HepG2 (cell line): ENCODE results near the gene SNPH. TPM values are rescaled to one million over a fixed set of nuclear protein-coding genes. Genes with fewer than 3 reads are reported as not detected.

Experiments used
- ATAC-seq: fragments of 200-7000 bp; cut with Tn5 transposase; 3 replicates; pipeline ENCODE4 v1.9.1; 2020; ENCODE audit warnings: mild to moderate bottlenecking, moderate library complexity
- BruUV-seq: library from RNA; stranded (reverse); fragments of 400-500 nt; replicated peaks from 2 replicates; lab custom pipeline; 2021; lab: Mats Ljungman, UMichigan
- CTCF ChIA-PET: fragments of 300-600 bp; formaldehyde crosslinking; extraction: SDS; loops from one replicate; lab custom pipeline; 2021; ENCODE audit warnings: low total read pairs, inconsistent platforms, low intra/inter-chr PET ratio; lab: Yijun Ruan, JAX
- POLR2A ChIA-PET: fragments of 350-600 bp; sonication (Branson Sonifier 250); formaldehyde crosslinking; loops from one replicate; lab custom pipeline; 2020; ENCODE audit warnings: antibody characterized with exemption, inconsistent platforms; lab: Yijun Ruan, JAX
- DNase-seq: peaks from one replicate; pipeline ENCODE4 v3.0.0-alpha.2; 2015; ENCODE audit warnings: low spot score
- FAIRE-seq: peaks from 3 replicates; lab custom pipeline; 2011; peaks lifted over from hg19 to GRCh38; lab: Jason Lieb, UNC
- H2AFZ ChIP-seq: one replicate; pipeline ENCODE4 v1.6.1; 2011; ENCODE audit warnings: low read length, inconsistent platforms
- H3K27ac ChIP-seq: fragments of 300-600 bp; 3 replicates; pipeline ENCODE4 v1.8.0; 2011; ENCODE audit warnings: mixed run types, mild to moderate bottlenecking, mixed read lengths, low read length, inconsistent platforms; ENCODE audit not compliant: insufficient read depth; ENCODE audit errors: extremely low read length
- H3K27me3 ChIP-seq, 2 experiments: fragments of 200-600 bp in 1 of 2; 2 replicates in 1 of 2; 3 replicates in 1 of 2; pipeline versions ENCODE4 v1.6.0 to v1.8.0; 2011; ENCODE audit warnings: low read length in 2 of 2, mild to moderate bottlenecking in 2 of 2, moderate library complexity in 2 of 2, inconsistent platforms in 1 of 2; ENCODE audit not compliant: insufficient read depth in 2 of 2, control insufficient read depth in 1 of 2
- H3K36me3 ChIP-seq, 2 experiments: fragments of 200-600 bp in 1 of 2; replicated peaks in 1 of 2; 2 replicates in 1 of 2; 3 replicates in 1 of 2; pipeline versions ENCODE4 v1.5.1 to v1.8.0; 2011; ENCODE audit warnings: low read length in 2 of 2, inconsistent platforms in 1 of 2; ENCODE audit not compliant: insufficient read depth in 2 of 2, control insufficient read depth in 1 of 2
- H3K4me1 ChIP-seq: 2 replicates; pipeline ENCODE4 v1.5.1; 2012; ENCODE audit warnings: low read length, inconsistent platforms; ENCODE audit not compliant: insufficient read depth
- H3K4me2 ChIP-seq: 2 replicates; pipeline ENCODE4 v1.6.0; 2011; ENCODE audit warnings: low read depth, low read length, inconsistent platforms
- H3K4me3 ChIP-seq, 3 experiments: fragments of 200-600 bp in 1 of 3; sonication (generic), shearing (Covaris generic) in 1 of 3; replicated peaks in 1 of 3; 2 replicates each; pipeline ENCODE4 v1.5.1; 2011 to 2016; ENCODE audit warnings: low read length in 3 of 3, inconsistent platforms in 2 of 3, low read depth in 2 of 3, mild to moderate bottlenecking in 2 of 3, control low read depth in 1 of 3, mixed read lengths in 1 of 3; ENCODE audit not compliant: insufficient read depth in 1 of 3
- H3K79me2 ChIP-seq: one replicate; pipeline ENCODE4 v1.6.1; 2011; ENCODE audit warnings: low read length, inconsistent platforms; ENCODE audit not compliant: insufficient read depth
- H3K9ac ChIP-seq: 2 replicates; pipeline ENCODE4 v1.6.0; 2011; ENCODE audit warnings: mild to moderate bottlenecking, low read depth, low read length, inconsistent platforms; ENCODE audit not compliant: insufficient read depth
- H3K9me3 ChIP-seq: 2 replicates; pipeline ENCODE4 v1.5.1; 2012; ENCODE audit warnings: mild to moderate bottlenecking, low read length
- H4K20me1 ChIP-seq: 2 replicates; pipeline ENCODE4 v1.6.0; 2011; ENCODE audit warnings: inconsistent platforms, mild to moderate bottlenecking, low read length, moderate library complexity; ENCODE audit not compliant: insufficient read depth
- ARNT ChIP-seq: fragments of 450-650 bp; IDR thresholded peaks from 2 replicates; pipeline ENCODE4 v1.6.1; 2017
- BCL6 ChIP-seq: IDR thresholded peaks from 2 replicates; pipeline ENCODE4 v1.6.1; 2016; ENCODE audit warnings: missing genetic modification reagents, missing compliant biosample characterization
- DPF2 ChIP-seq: sonication (generic); formaldehyde crosslinking; IDR thresholded peaks from 2 replicates; pipeline ENCODE4 v1.4.0; 2020; ENCODE audit warnings: mild to moderate bottlenecking, low read depth, missing genetic modification reagents, borderline replicate concordance
- PATZ1 ChIP-seq: sonication (generic); formaldehyde crosslinking; IDR thresholded peaks from 2 replicates; pipeline ENCODE4 v1.4.0; 2020; ENCODE audit warnings: missing genetic modification reagents
- ZBTB39 ChIP-seq: sonication (generic); formaldehyde crosslinking; IDR thresholded peaks from 2 replicates; pipeline ENCODE4 v1.5.0; 2020; ENCODE audit warnings: missing genetic modification reagents
- ZFP90 ChIP-seq: sonication (generic); formaldehyde crosslinking; IDR thresholded peaks from 2 replicates; pipeline ENCODE4 v1.8.0; 2022; ENCODE audit warnings: missing genetic modification reagents, mild to moderate bottlenecking, inconsistent platforms, borderline replicate concordance
- ZNF10 ChIP-seq: sonication (generic); formaldehyde crosslinking; IDR thresholded peaks from 2 replicates; pipeline ENCODE4 v1.4.0; 2020; ENCODE audit warnings: mild to moderate bottlenecking, low read depth, missing genetic modification reagents, borderline replicate concordance
- ZNF121 ChIP-seq: sonication (generic); formaldehyde crosslinking; IDR thresholded peaks from 2 replicates; pipeline ENCODE4 v1.5.0; 2020; ENCODE audit warnings: mild to moderate bottlenecking, missing genetic modification reagents
- ZNF260 ChIP-seq: sonication (generic); formaldehyde crosslinking; IDR thresholded peaks from 2 replicates; pipeline ENCODE4 v1.4.0; 2020; ENCODE audit warnings: missing genetic modification reagents, low read depth, mild to moderate bottlenecking, borderline replicate concordance
- ZNF660 ChIP-seq: sonication (generic); formaldehyde crosslinking; IDR thresholded peaks from 2 replicates; pipeline ENCODE4 v1.5.1; 2020; ENCODE audit warnings: mild to moderate bottlenecking, low read depth, missing genetic modification reagents, borderline replicate concordance
- WGBS: methylation state at CpG from one replicate; pipeline ENCODE4 v1.1.6; 2017; ENCODE audit warnings: low lambda C conversion rate; 5-methylcytosine and 5-hydroxymethylcytosine counted together
- in situ Hi-C: cut with HindIII; loops from 2 replicates; pipeline ENCODE4 v1.10.0; 2017; ENCODE audit warnings: low pct_unique_long_range_greater_than_20kb; ENCODE audit not compliant: extremely low pct_ligation_motif_present
- intact Hi-C: fragments of 100-400 bp; cut with micrococcal nuclease; formaldehyde crosslinking; loops from one replicate; pipeline ENCODE4 v1.10.0; 2022; ENCODE audit not compliant: unreplicated experiment
- polyA plus RNA-seq, 8 experiments: library from polyadenylated mRNA; depleted of rRNA in 3 of 8; stranded (reverse) in 7 of 8; unstranded in 1 of 8; fragments of >200 nt; fragmentation: Illumina TruSeq in 4 of 8; extraction: Trizol in 4 of 8; gene quantifications; 2 replicates each; pipeline versions ENCODE4 v1.2.1 to v1.2.3, GENCODE V29; 2011 to 2016; ENCODE audit warnings: low read depth in 4 of 8, missing spikeins in 1 of 8, mixed read lengths in 1 of 8; ENCODE audit not compliant: insufficient read depth in 1 of 8
- total RNA-seq, 5 experiments: library from RNA; depleted of rRNA; stranded (reverse); fragments of >200 nt; fragmentation: Illumina TruSeq; extraction: Trizol; gene quantifications; 2 replicates each; pipeline ENCODE4 v1.2.3, GENCODE V29; 2016; ENCODE audit warnings: low read depth in 1 of 5
- TF ChIP-seq, protein P1 (sequence below): sonication (generic); formaldehyde crosslinking; IDR thresholded peaks from 2 replicates; pipeline ENCODE4 v1.5.0; 2020; ENCODE audit warnings: mild to moderate bottlenecking, missing genetic modification reagents, borderline replicate concordance

SNPH gene
- total and polyA plus RNA-seq, 2 of the 13 experiments (the other 11 are each of a cell fraction or from before 2014, with no cell fraction given) = 0.09 TPM; not detected in 1

GRCh38 chr20:1254254-1254653 is 11.8 kb upstream of the SNPH start (continued):
- TF ChIP-seq, protein P1, sequence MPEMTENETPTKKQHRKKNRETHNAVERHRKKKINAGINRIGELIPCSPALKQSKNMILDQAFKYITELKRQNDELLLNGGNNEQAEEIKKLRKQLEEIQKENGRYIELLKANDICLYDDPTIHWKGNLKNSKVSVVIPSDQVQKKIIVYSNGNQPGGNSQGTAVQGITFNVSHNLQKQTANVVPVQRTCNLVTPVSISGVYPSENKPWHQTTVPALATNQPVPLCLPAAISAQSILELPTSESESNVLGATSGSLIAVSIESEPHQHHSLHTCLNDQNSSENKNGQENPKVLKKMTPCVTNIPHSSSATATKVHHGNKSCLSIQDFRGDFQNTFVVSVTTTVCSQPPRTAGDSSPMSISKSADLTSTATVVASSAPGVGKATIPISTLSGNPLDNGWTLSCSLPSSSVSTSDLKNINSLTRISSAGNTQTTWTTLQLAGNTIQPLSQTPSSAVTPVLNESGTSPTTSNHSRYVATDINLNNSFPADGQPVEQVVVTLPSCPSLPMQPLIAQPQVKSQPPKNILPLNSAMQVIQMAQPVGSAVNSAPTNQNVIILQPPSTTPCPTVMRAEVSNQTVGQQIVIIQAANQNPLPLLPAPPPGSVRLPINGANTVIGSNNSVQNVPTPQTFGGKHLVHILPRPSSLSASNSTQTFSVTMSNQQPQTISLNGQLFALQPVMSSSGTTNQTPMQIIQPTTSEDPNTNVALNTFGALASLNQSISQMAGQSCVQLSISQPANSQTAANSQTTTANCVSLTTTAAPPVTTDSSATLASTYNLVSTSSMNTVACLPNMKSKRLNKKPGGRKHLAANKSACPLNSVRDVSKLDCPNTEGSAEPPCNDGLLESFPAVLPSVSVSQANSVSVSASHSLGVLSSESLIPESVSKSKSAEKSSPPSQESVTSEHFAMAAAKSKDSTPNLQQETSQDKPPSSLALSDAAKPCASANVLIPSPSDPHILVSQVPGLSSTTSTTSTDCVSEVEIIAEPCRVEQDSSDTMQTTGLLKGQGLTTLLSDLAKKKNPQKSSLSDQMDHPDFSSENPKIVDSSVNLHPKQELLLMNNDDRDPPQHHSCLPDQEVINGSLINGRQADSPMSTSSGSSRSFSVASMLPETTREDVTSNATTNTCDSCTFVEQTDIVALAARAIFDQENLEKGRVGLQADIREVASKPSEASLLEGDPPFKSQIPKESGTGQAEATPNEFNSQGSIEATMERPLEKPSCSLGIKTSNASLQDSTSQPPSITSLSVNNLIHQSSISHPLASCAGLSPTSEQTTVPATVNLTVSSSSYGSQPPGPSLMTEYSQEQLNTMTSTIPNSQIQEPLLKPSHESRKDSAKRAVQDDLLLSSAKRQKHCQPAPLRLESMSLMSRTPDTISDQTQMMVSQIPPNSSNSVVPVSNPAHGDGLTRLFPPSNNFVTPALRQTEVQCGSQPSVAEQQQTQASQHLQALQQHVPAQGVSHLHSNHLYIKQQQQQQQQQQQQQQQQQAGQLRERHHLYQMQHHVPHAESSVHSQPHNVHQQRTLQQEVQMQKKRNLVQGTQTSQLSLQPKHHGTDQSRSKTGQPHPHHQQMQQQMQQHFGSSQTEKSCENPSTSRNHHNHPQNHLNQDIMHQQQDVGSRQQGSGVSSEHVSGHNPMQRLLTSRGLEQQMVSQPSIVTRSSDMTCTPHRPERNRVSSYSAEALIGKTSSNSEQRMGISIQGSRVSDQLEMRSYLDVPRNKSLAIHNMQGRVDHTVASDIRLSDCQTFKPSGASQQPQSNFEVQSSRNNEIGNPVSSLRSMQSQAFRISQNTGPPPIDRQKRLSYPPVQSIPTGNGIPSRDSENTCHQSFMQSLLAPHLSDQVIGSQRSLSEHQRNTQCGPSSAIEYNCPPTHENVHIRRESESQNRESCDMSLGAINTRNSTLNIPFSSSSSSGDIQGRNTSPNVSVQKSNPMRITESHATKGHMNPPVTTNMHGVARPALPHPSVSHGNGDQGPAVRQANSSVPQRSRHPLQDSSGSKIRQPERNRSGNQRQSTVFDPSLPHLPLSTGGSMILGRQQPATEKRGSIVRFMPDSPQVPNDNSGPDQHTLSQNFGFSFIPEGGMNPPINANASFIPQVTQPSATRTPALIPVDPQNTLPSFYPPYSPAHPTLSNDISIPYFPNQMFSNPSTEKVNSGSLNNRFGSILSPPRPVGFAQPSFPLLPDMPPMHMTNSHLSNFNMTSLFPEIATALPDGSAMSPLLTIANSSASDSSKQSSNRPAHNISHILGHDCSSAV = no peak
- no peak for TF ChIP-seq ZNF121 (CRISPR knock-in tag)
- no peak for TF ChIP-seq ZNF260 (CRISPR knock-in tag)

DNA sequence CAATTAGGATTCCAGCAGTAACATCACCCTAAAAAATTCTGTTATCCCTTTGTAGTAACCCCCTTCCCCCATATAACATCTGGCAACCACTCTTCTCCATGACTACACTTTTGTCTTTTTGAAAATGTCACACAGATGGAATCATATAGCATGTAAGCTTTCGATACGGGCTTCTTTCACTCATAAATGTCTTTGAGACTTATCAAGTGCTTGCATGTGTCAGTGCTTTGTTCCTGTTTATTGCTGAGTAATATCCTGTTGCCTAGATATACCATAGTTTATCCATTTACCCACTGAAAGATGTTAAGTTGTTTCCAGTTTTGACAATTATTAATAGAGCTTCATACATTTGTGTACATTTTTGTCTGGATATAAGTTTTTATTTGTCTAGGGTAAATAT is 10.4 kb upstream of the SNPH start:
- ATAC-seq = no peak
- no peak for TF ChIP-seq DPF2 (CRISPR knock-in tag)
- TF ChIP-seq ZNF660 (CRISPR knock-in tag) = no peak
- TF ChIP-seq ARNT = no peak
- no peak for TF ChIP-seq ZNF10
- no peak for TF ChIP-seq ZFP90 (CRISPR knock-in tag)
- no peak for TF ChIP-seq BCL6 (CRISPR knock-in tag)
- TF ChIP-seq ZBTB39 (CRISPR knock-in tag) = no peak
- no peak for TF ChIP-seq PATZ1 (CRISPR knock-in tag)

More for the DNA sequence above, 10.4 kb upstream of the SNPH start:
- FAIRE-seq (no peak), DNase-seq (no peak)
- intact Hi-C loops = no loop called here
- WGBS = 14% methylated on average over 2 of the region's 2 CpGs
- Histone ChIP-seq H3K4me2 (no peak overlapping the region), H3K27me3 (no peaks in the 10 kb centered on the region; a peak in 1 of 5 replicates), H3K9ac (no peak overlapping the region), H3K27ac (no peak overlapping the region), H3K4me3 (no peak overlapping the region), H2AFZ (no peak overlapping the region), H3K9me3 (no peaks in the 10 kb centered on the region), H4K20me1 (no peaks in the 10 kb centered on the region), H3K36me3 (no peaks in the 10 kb centered on the region), H3K4me1 (no peaks in the 10 kb centered on the region), H3K79me2 (no peaks in the 10 kb centered on the region)
- in situ Hi-C loops = no loop called here
- POLR2A ChIA-PET = no interaction called here
- CTCF ChIA-PET = no interaction called here
- no TSS peak for BruUV-seq
